Measurements from ENCODE around the gene LGALSL. TPM values are rescaled to one million over a fixed set of nuclear protein-coding genes. Genes with fewer than 3 reads are reported as not detected.
"Not testable (repeated sequence)": the region's sequence is repeated elsewhere in the genome, so short reads cannot be mapped to it uniquely, and the experiment has no call there.

The LGALSL gene
- total RNA-seq, 1 experiment from 2014 or later: 13.0 TPM

GRCh38 chr2:64442801-64443429, 11.0 kb upstream of the LGALSL start:
- Histone ChIP-seq H3K36me3 (ENCODE audit: low read depth) (no peaks in the 10 kb centered on the region), H3K79me2 (ENCODE audit: low read depth) (no peaks in the 10 kb centered on the region), H4K20me1 (ENCODE audit: insufficient read depth) (no peaks in the 10 kb centered on the region), H3K9me3 (ENCODE audit: insufficient read depth, low read depth) (no peaks in the 10 kb centered on the region), H3K4me1 (replicated peaks; ENCODE audit: insufficient read depth) (0 out of 2 replicates have a peak, but pooled peaks cover 8% of the 10 kb centered on the region), H3K4me2 (no peak overlapping the region), H3K9me2 (ENCODE audit: insufficient read depth) (no peaks in the 10 kb centered on the region; the same call in 1 of the 2 replicates), H3K27me3 (ENCODE audit: insufficient read depth, low read depth) (no peaks in the 10 kb centered on the region), H3K4me3 (no peak overlapping the region), H3F3A (ENCODE audit: insufficient read depth, low read depth) (no peaks in the 10 kb centered on the region), H3K27ac (no peak overlapping the region), H2AFZ (no peak overlapping the region)
- no TSS peak for BruUV-seq (replicated peaks)
- TF ChIP-seq CTCF (conservative IDR thresholded peaks at IDR 0.05): no peak
- DNase-seq: no peak
- intact Hi-C loops (cut with micrococcal nuclease; ENCODE audit: unreplicated experiment): no loop called here
- CTCF ChIA-PET: no interaction called here
- POLR2A ChIA-PET (ENCODE audit: unreplicated experiment): no interaction called here

DNA sequence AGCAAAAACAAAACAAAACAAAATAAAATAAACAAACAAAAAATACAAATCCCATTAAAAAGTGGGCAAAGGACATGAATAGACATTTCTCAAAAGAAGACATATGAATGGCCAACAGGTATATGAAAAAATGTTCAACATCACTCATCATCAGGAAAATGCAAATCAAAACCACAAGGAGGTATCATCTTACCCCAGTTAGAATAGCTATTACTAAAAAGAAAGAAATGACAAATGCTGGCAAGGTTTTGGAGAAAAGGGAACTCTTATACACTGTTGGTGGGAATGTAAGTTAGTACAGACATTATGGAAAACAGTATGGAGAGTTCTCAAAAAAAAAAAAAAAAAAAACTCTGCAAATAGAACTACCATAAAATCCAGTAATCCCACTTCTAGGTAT, 8.0 kb upstream of the LGALSL start:
- H3K9me3 ChIP-seq (ENCODE audit: insufficient read depth, low read depth); H3K9me2 ChIP-seq (ENCODE audit: insufficient read depth); H4K20me1 ChIP-seq (ENCODE audit: insufficient read depth); BruUV-seq (replicated peaks); intact Hi-C loops (cut with micrococcal nuclease; ENCODE audit: unreplicated experiment); H3K27ac ChIP-seq; H3K4me3 ChIP-seq; H2AFZ ChIP-seq; H3K27me3 ChIP-seq (ENCODE audit: insufficient read depth, low read depth); H3K4me2 ChIP-seq; H3K4me1 ChIP-seq (replicated peaks; ENCODE audit: insufficient read depth); H3K36me3 ChIP-seq (ENCODE audit: low read depth); H3K79me2 ChIP-seq (ENCODE audit: low read depth); H3F3A ChIP-seq (ENCODE audit: insufficient read depth, low read depth); DNase-seq: not testable (repeated sequence)
- ChIA-PET CTCF (interaction anchor here (0.7 kb wide), 1 partner anchor 43 kb away, joined by 8 read pairs; no protein-coding TSS in a partner anchor), POLR2A (ENCODE audit: unreplicated experiment) (interaction anchor here (0.6 kb wide), 1 partner anchor 224 kb away, joined by 5 read pairs; no protein-coding TSS in a partner anchor)

- no peaks in the 10 kb centered on the region for H3K9me3 ChIP-seq (ENCODE audit: insufficient read depth, low read depth)
- no TSS peak for BruUV-seq (replicated peaks)
- H3K79me2 ChIP-seq (ENCODE audit: low read depth): no peaks in the 10 kb centered on the region
- no peak overlapping the region for H3K4me2 ChIP-seq
- ChIA-PET POLR2A (ENCODE audit: unreplicated experiment) (interaction anchor here (0.6 kb wide), 1 partner anchor 50 kb away, joined by 8 read pairs; no protein-coding TSS in a partner anchor), CTCF (no interaction called here)
- intact Hi-C loops (cut with micrococcal nuclease; ENCODE audit: unreplicated experiment): no loop called here
- H3K9me2 ChIP-seq (ENCODE audit: insufficient read depth): no peaks in the 10 kb centered on the region; the same call in 1 of the 2 replicates
- H3K27ac ChIP-seq: no peak overlapping the region
- H3K4me3 ChIP-seq: no peak overlapping the region
- peaks cover 3% of the 10 kb centered on the region for H3F3A ChIP-seq (ENCODE audit: insufficient read depth, low read depth)
- H3K27me3 ChIP-seq (ENCODE audit: insufficient read depth, low read depth): no peaks in the 10 kb centered on the region
- TF ChIP-seq EZH2 (IDR thresholded peaks at IDR 0.05; ENCODE audit: low read depth) (no peak), CTCF (conservative IDR thresholded peaks at IDR 0.05) (no peak)
- no peak overlapping the region for H2AFZ ChIP-seq
- H3K36me3 ChIP-seq (ENCODE audit: low read depth): no peaks in the 10 kb centered on the region
- no peaks in the 10 kb centered on the region for H4K20me1 ChIP-seq (ENCODE audit: insufficient read depth)
- DNase-seq: no peak
- peaks cover 12% of the 10 kb centered on the region for H3K4me1 ChIP-seq (replicated peaks; ENCODE audit: insufficient read depth)
These were observed 6.5 kb upstream of the LGALSL start for GRCh38 chr2:64447317-64448040.
